K562 (cell line): ENCODE measurements around the gene CRYZL1. TPM values are rescaled to one million over a fixed set of nuclear protein-coding genes. Genes with fewer than 3 reads are reported as not detected.

ENCODE experiments used
- BDP1 ChIP-seq: IDR thresholded peaks from 3 replicates; pipeline ENCODE4 v1.6.1; 2011; ENCODE audit not compliant: insufficient read length, insufficient read depth
- BHLHE40 ChIP-seq: IDR thresholded peaks from 2 replicates; pipeline ENCODE4 v1.6.1; 2011; ENCODE audit warnings: low read length, improper control_type of control experiment
- ETS2 ChIP-seq: IDR thresholded peaks from 2 replicates; pipeline ENCODE4 v1.6.1; 2016; ENCODE audit warnings: borderline replicate concordance, missing genetic modification characterization, mild to moderate bottlenecking, moderate library complexity, missing compliant biosample characterization; ENCODE audit not compliant: poor library complexity, severe bottlenecking
- FOXP4 ChIP-seq: sonication (generic); formaldehyde crosslinking; IDR thresholded peaks from 2 replicates; pipeline ENCODE4 v1.8.0; 2022; ENCODE audit warnings: mild to moderate bottlenecking, missing genetic modification reagents, borderline replicate concordance
- GTF2E2 ChIP-seq: fragments of 200-800 bp; sonication (Bioruptor generic); IDR thresholded peaks from 2 replicates; pipeline ENCODE4 v1.6.1; 2016; ENCODE audit warnings: missing genetic modification characterization, missing compliant biosample characterization
- HLTF ChIP-seq: fragments of 450-650 bp; IDR thresholded peaks from 2 replicates; pipeline ENCODE4 v1.6.1; 2016
- ILF3 ChIP-seq: fragments of 450-650 bp; IDR thresholded peaks from 2 replicates; pipeline ENCODE4 v1.6.1; 2018; ENCODE audit warnings: antibody characterized with exemption, mild to moderate bottlenecking, moderate library complexity, borderline replicate concordance
- KDM5B ChIP-seq: fragments of 200-600 bp; sonication (generic); IDR thresholded peaks from 2 replicates; pipeline ENCODE4 v1.6.1; 2012; ENCODE audit warnings: low read depth, mild to moderate bottlenecking, moderate library complexity, low read length, control low read depth, inconsistent platforms; ENCODE audit not compliant: insufficient replicate concordance
- L3MBTL2 ChIP-seq: fragments of 450-650 bp; IDR thresholded peaks from 2 replicates; pipeline ENCODE4 v1.6.1; 2016; ENCODE audit warnings: mild to moderate bottlenecking, moderate library complexity
- MYNN ChIP-seq, 2 experiments: sonication (generic); formaldehyde crosslinking in 1 of 2; IDR thresholded peaks; 2 replicates each; pipeline versions ENCODE4 v1.5.0 to v1.6.1; 2016 to 2020; ENCODE audit warnings: antibody characterized with exemption in 1 of 2, missing genetic modification reagents in 1 of 2
- NCOR1 ChIP-seq: fragments of 450-650 bp; IDR thresholded peaks from 2 replicates; pipeline ENCODE4 v1.6.1; 2016; ENCODE audit warnings: mild to moderate bottlenecking, moderate library complexity
- NFIC ChIP-seq: fragments of 450-650 bp; IDR thresholded peaks from 2 replicates; pipeline ENCODE4 v1.6.1; 2017; ENCODE audit warnings: mild to moderate bottlenecking, inconsistent platforms
- SMAD4 ChIP-seq: fragments of 250-450 bp; sonication (Bioruptor Pico); conservative IDR thresholded peaks from 2 replicates; pipeline ENCODE4 v1.8.0; 2021; ENCODE audit warnings: inconsistent platforms, mild to moderate bottlenecking, moderate library complexity
- SMC3 ChIP-seq: conservative IDR thresholded peaks from 2 replicates; pipeline ENCODE4 v1.6.1; 2011; ENCODE audit warnings: low read depth, low read length, improper control_type of control experiment; ENCODE audit not compliant: insufficient read depth
- SRF ChIP-seq, 2 experiments: fragments of 250-450, 450-650 bp in 1 of 2; sonication (Bioruptor Pico) in 1 of 2; sonication (generic) in 1 of 2; formaldehyde crosslinking; IDR thresholded peaks; 2 replicates each; pipeline versions ENCODE4 v1.5.0 to v1.5.1; 2020 to 2022; ENCODE audit warnings: mild to moderate bottlenecking in 1 of 2, missing genetic modification reagents in 1 of 2
- TAF15 ChIP-seq: fragments of 200-400 bp; formaldehyde crosslinking; IDR thresholded peaks from 2 replicates; pipeline ENCODE4 v1.6.1; 2017; ENCODE audit warnings: mild to moderate bottlenecking, low read depth, low read length, moderate library complexity
- TBP ChIP-seq: optimal IDR thresholded peaks from 2 replicates; pipeline ENCODE3; 2011; ENCODE audit warnings: low read depth, low read length, improper control_type of control experiment
- THAP12 ChIP-seq: fragments of 250-450 bp; sonication (Bioruptor Pico); IDR thresholded peaks from 2 replicates; pipeline ENCODE4 v1.9.0; 2021; ENCODE audit warnings: mild to moderate bottlenecking, inconsistent platforms
- UBTF ChIP-seq, 2 experiments: IDR thresholded peaks; 2 replicates each; pipeline ENCODE4 v1.6.1; 2012; ENCODE audit warnings: improper control_type of control experiment in 2 of 2, low read depth in 2 of 2, low read length in 2 of 2, borderline replicate concordance in 1 of 2
- ZNF174 ChIP-seq: fragments of 250-450 bp; sonication (Bioruptor Pico); IDR thresholded peaks from 2 replicates; pipeline ENCODE4 v1.4.0; 2020; ENCODE audit warnings: mild to moderate bottlenecking
- ZNF77 ChIP-seq: fragments of 250-450 bp; sonication (Bioruptor Pico); IDR thresholded peaks from 2 replicates; pipeline ENCODE4 v1.5.0; 2020
- polyA plus RNA-seq, 8 experiments: library from polyadenylated mRNA; depleted of rRNA in 4 of 8; stranded (reverse) in 5 of 8; unstranded in 3 of 8; fragments of >200 nt; fragmentation: Nextera tagmentation in 2 of 8; fragmentation: Illumina TruSeq in 1 of 8; extraction: Ambion mirVana in 2 of 8; extraction: Trizol in 1 of 8; gene quantifications; 2 replicates each; pipeline versions ENCODE4 v1.2.1 to v1.2.3, GENCODE V29; 2011 to 2014; ENCODE audit warnings: inconsistent platforms in 1 of 8, missing spikeins in 1 of 8
- total RNA-seq, 7 experiments: library from RNA; depleted of rRNA in 6 of 7; stranded (reverse); fragments of >200 nt in 6 of 7; fragmentation: Illumina TruSeq in 2 of 7; extraction: Trizol in 2 of 7; gene quantifications; 2 replicates each; pipeline versions ENCODE4 v1.2.1 to v1.2.3, GENCODE V29; 2011 to 2021; ENCODE audit warnings: low replicate concordance in 1 of 7

Gene CRYZL1
- total and polyA plus RNA-seq, 9 of the 15 experiments (the other 6 are each of a cell fraction or from before 2014, with no cell fraction given): 19.9 to 98.2 (median 39.2) TPM

- no peak for TF ChIP-seq UBTF (IDR thresholded peaks at IDR 0.05; ENCODE audit: borderline replicate concordance in 1 of 2, low read depth in 2 of 2, low read length in 2 of 2)
- peak; percentile 91 for TF ChIP-seq KDM5B
- TF ChIP-seq TAF15: no peak
- TF ChIP-seq BDP1: no peak
- no peak for TF ChIP-seq ZNF174
- peak; percentile 55 for TF ChIP-seq GTF2E2
- peak; percentile 97; the same call in 1 of the 2 replicates for TF ChIP-seq ILF3
- no peak for TF ChIP-seq SMC3
- TF ChIP-seq SMAD4: peak; percentile 68; the same call in 1 of the 2 replicates
- no peak for TF ChIP-seq HLTF
- peak; percentile 74 for TF ChIP-seq MYNN (IDR thresholded peaks at IDR 0.05)
- TF ChIP-seq MYNN (CRISPR knock-in tag; IDR thresholded peaks at IDR 0.05): no peak
- TF ChIP-seq ETS2 (tag): peak; percentile 22
- TF ChIP-seq SRF (CRISPR knock-in tag; IDR thresholded peaks at IDR 0.05): no peak
- TF ChIP-seq NFIC: peak; percentile 47; the same call in 1 of the 2 replicates
- peak; percentile 11; the same call in 1 of the 2 replicates for TF ChIP-seq FOXP4
- TF ChIP-seq BHLHE40: peak; percentile 12
- no peak for TF ChIP-seq ZNF77
- peak; percentile 33; the same call in 1 of the 2 replicates for TF ChIP-seq NCOR1
- TF ChIP-seq L3MBTL2: peak; percentile 78
- TF ChIP-seq THAP12 (CRISPR knock-in tag): peak; percentile 75; the same call in 1 of the 2 replicates
- peak; percentile 74 for TF ChIP-seq TBP
These were observed 52.8 kb downstream of the CRYZL1 start, which contains the start of gene DONSON (continued) for GRCh38 chr21:33588485-33589335.
